Ovary (tissue), 1 donor: ENCODE results near the gene CD40LG.

Experiments used
- EP300 ChIP-seq: sonication (generic); formaldehyde crosslinking; IDR thresholded peaks from one replicate; pipeline ENCODE4 v1.6.1; 2017; ENCODE audit warnings: antibody characterized with exemption
- POLR2A ChIP-seq: fragments of 450-650 bp; IDR thresholded peaks from one replicate; pipeline ENCODE4 v1.6.1; 2017; ENCODE audit warnings: antibody characterized with exemption, mild to moderate bottlenecking, moderate library complexity

- TF ChIP-seq EP300 (no peak), POLR2A (no peak)
These were observed 21.7 kb upstream of the CD40LG start for GRCh38 chrX:136626237-136626636.
